CD4-positive, CD25-positive, alpha-beta regulatory T cell (primary cell): Measurements from ENCODE around the gene TENM4. TPM values are rescaled to one million over a fixed set of nuclear protein-coding genes. Genes with fewer than 3 reads are reported as not detected.

Source experiments
- ATAC-seq, 2 donors: fragments of 150-1000 bp; cut with Tn5 transposase; one replicate each; pipeline ENCODE4 v1.10.0; 2021; ENCODE audit warnings: low read depth in 2 of 2, moderate number of reproducible peaks in 2 of 2, moderate library complexity in 1 of 2
- DNase-seq, 3 donors: peaks; one replicate each; pipeline versions ENCODE4 v3.0.0 to v3.0.0-alpha.2; 2012 to 2022; ENCODE audit warnings: mixed read lengths in 1 of 3
- H3K27ac ChIP-seq: one replicate; pipeline ENCODE4 v1.7.0; 2013; ENCODE audit warnings: mild to moderate bottlenecking, low read length; ENCODE audit not compliant: insufficient read depth, poor library complexity, severe bottlenecking
- H3K27me3 ChIP-seq: one replicate; pipeline ENCODE4 v1.7.0; 2013; ENCODE audit warnings: low read length; ENCODE audit not compliant: control insufficient read depth, insufficient read depth
- H3K36me3 ChIP-seq: one replicate; pipeline ENCODE4 v1.7.0; 2013; ENCODE audit warnings: mild to moderate bottlenecking, low read length, moderate library complexity; ENCODE audit not compliant: control insufficient read depth, insufficient read depth
- H3K4me1 ChIP-seq: 2 replicates; pipeline ENCODE4 v1.7.0; 2013; ENCODE audit warnings: mild to moderate bottlenecking, low read length; ENCODE audit not compliant: insufficient read depth, control insufficient read depth, poor library complexity, severe bottlenecking
- H3K4me3 ChIP-seq: one replicate; pipeline ENCODE4 v1.7.0; 2013; ENCODE audit warnings: low read depth, mild to moderate bottlenecking, low read length, moderate library complexity
- H3K9me3 ChIP-seq, 2 experiments: 1 replicate in 1 of 2; 2 replicates in 1 of 2; pipeline ENCODE4 v1.7.0; 2013; ENCODE audit warnings: low read length in 2 of 2, mild to moderate bottlenecking in 1 of 2, moderate library complexity in 1 of 2; ENCODE audit not compliant: control insufficient read depth in 2 of 2
- H3K27ac Mint-ChIP-seq, 3 donors: one replicate each; pipeline ENCODE4 v1.8.0; 2020 to 2022; ENCODE audit warnings: mild to moderate bottlenecking in 3 of 3, mixed read lengths in 3 of 3, moderate library complexity in 2 of 3
- H3K27me3 Mint-ChIP-seq: one replicate; pipeline ENCODE4 v1.8.0; 2022; ENCODE audit warnings: mild to moderate bottlenecking, mixed read lengths
- H3K36me3 Mint-ChIP-seq: one replicate; pipeline ENCODE4 v1.8.0; 2020; ENCODE audit warnings: mixed read lengths
- H3K4me1 Mint-ChIP-seq, 4 donors: one replicate each; pipeline ENCODE4 v1.8.0; 2020 to 2022; ENCODE audit warnings: mixed read lengths in 4 of 4, mild to moderate bottlenecking in 1 of 4
- H3K4me3 Mint-ChIP-seq, 4 donors: one replicate each; pipeline ENCODE4 v1.8.0; 2020 to 2022; ENCODE audit warnings: mild to moderate bottlenecking in 4 of 4, mixed read lengths in 4 of 4, moderate library complexity in 3 of 4
- H3K9me3 Mint-ChIP-seq, 7 donors: one replicate each; pipeline ENCODE4 v1.8.0; 2020 to 2022; ENCODE audit warnings: mixed read lengths in 7 of 7, mild to moderate bottlenecking in 3 of 7, moderate library complexity in 2 of 7
- polyA plus RNA-seq, 4 donors: library from polyadenylated mRNA; unstranded; fragments of 300-500 nt; fragmentation: Illumina TruSeq; gene quantifications; one replicate each; pipeline ENCODE4 v1.2.3, GENCODE V29; 2021
- total RNA-seq: library from RNA; stranded (reverse); gene quantifications from one replicate; pipeline ENCODE4 v1.2.3, GENCODE V29; 2022

TENM4 gene
- total and polyA plus RNA-seq, 5 donors from 2014 or later, result 0.02 TPM; not detected in 4

DNA sequence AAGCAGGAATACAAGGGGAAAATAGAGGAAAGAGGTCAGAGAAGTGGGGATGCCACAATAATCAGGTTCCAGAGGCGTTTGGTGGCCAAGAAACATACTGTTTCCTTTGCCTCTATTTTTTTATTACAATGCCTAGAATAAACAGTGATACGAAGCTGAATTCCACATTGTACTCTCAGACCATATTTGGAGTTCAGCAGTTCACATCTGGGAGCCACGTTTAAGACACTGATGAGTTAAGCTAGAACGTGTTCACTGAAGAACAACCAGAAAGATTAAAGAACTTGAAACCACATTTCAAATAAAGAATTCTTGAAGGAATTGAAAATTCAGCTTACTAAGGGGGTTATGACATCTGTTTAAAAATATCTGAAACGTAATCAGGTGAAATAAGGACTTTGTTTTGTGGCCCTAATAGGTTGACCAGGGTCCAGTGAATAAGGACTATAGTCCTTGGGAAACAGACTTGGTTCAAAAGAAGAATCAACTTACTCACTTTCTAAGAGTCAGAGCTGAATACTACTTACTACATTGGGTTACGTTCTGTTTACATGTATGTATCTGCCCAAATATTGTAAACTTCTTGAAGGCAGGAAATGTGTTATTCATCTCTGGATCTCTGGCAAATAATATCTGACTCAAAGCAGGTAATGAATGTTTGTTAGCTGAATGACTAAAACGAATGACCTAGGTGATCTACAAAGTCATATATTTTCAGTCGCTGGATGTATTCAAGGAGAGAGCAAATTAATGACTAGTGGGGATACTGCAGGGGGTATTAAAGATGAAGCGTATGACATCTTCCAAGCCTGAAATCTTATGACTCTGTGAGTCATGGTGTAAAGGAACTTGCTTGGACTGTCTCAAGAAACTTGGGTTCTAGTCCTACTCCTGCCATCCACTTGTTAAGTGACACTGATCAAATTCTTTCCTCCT, 619.2 kb downstream of the TENM4 start:
- Mint-ChIP-seq H3K4me3 (no peak overlapping the region), H3K27ac (no peak overlapping the region), H3K9me3 (peaks cover 0 to 2% (median 0%) of the 10 kb centered on the region in 7 donors), H3K36me3 (no peaks in the 10 kb centered on the region), H3K4me1 (no peaks in the 10 kb centered on the region), H3K27me3 (no peaks in the 10 kb centered on the region)
- no peak overlapping the region for H3K27ac ChIP-seq
- H3K27me3 ChIP-seq, result peaks cover 3% of the 10 kb centered on the region
- H3K4me3 ChIP-seq, result no peak overlapping the region
- DNase-seq (no peak), ATAC-seq (no peak)
- H3K4me1 ChIP-seq, result no peaks in the 10 kb centered on the region
- no peaks in the 10 kb centered on the region for H3K36me3 ChIP-seq
- H3K9me3 ChIP-seq, result no peaks in the 10 kb centered on the region

GRCh38 chr11:78820741-78821140, 620.1 kb downstream of the TENM4 start:
- Mint-ChIP-seq H3K4me1 (no peaks in the 10 kb centered on the region), H3K36me3 (no peaks in the 10 kb centered on the region), H3K27ac (no peak overlapping the region), H3K9me3 (peaks cover 0 to 2% (median 0%) of the 10 kb centered on the region in 7 donors), H3K27me3 (no peaks in the 10 kb centered on the region), H3K4me3 (no peak overlapping the region)
- Histone ChIP-seq H3K27me3 (peaks cover 3% of the 10 kb centered on the region), H3K27ac (no peak overlapping the region), H3K36me3 (no peaks in the 10 kb centered on the region), H3K4me3 (no peak overlapping the region), H3K9me3 (no peaks in the 10 kb centered on the region), H3K4me1 (no peaks in the 10 kb centered on the region)
- ATAC-seq, result no peak
- no peak for DNase-seq

GRCh38 chr11:78818201-78818600, 622.6 kb downstream of the TENM4 start:
- ATAC-seq (no peak), DNase-seq (no peak)
- peaks cover 3% of the 10 kb centered on the region for H3K27me3 ChIP-seq
- Mint-ChIP-seq H3K36me3 (no peaks in the 10 kb centered on the region), H3K4me3 (no peak overlapping the region), H3K27me3 (no peaks in the 10 kb centered on the region), H3K9me3 (no peaks in the 10 kb centered on the region), H3K4me1 (no peaks in the 10 kb centered on the region), H3K27ac (no peak overlapping the region)
- H3K36me3 ChIP-seq, result no peaks in the 10 kb centered on the region
- H3K9me3 ChIP-seq, result no peaks in the 10 kb centered on the region
- H3K4me1 ChIP-seq, result no peaks in the 10 kb centered on the region
- no peak overlapping the region for H3K27ac ChIP-seq
- no peak overlapping the region for H3K4me3 ChIP-seq

- H3K4me3 ChIP-seq, result no peak overlapping the region
- no peaks in the 10 kb centered on the region for H3K36me3 ChIP-seq
- ATAC-seq, result no peak
- Mint-ChIP-seq H3K4me3 (no peak overlapping the region), H3K36me3 (no peaks in the 10 kb centered on the region), H3K27me3 (peaks cover 6% of the 10 kb centered on the region), H3K9me3 (peaks cover 0 to 2% (median 0%) of the 10 kb centered on the region in 7 donors), H3K27ac (no peak overlapping the region), H3K4me1 (no peaks in the 10 kb centered on the region)
- H3K4me1 ChIP-seq, result no peaks in the 10 kb centered on the region
- no peak for DNase-seq
- H3K9me3 ChIP-seq, result no peaks in the 10 kb centered on the region
- H3K27me3 ChIP-seq, result peaks cover 3% of the 10 kb centered on the region
- no peak overlapping the region for H3K27ac ChIP-seq
These were observed 625.0 kb downstream of the TENM4 start for GRCh38 chr11:78815831-78816230.

GRCh38 chr11:78812513-78813293, 628.1 kb downstream of the TENM4 start:
- no peaks in the 10 kb centered on the region for H3K27me3 ChIP-seq
- no peaks in the 10 kb centered on the region for H3K9me3 ChIP-seq
- no peak overlapping the region for H3K27ac ChIP-seq
- Mint-ChIP-seq H3K9me3 (peaks cover 0 to 2% (median 0%) of the 10 kb centered on the region in 7 donors), H3K4me3 (no peak overlapping the region), H3K4me1 (no peaks in the 10 kb centered on the region), H3K27me3 (peaks cover 6% of the 10 kb centered on the region), H3K27ac (no peak overlapping the region), H3K36me3 (no peaks in the 10 kb centered on the region)
- DNase-seq, result no peak
- ATAC-seq, result no peak
- no peak overlapping the region for H3K4me3 ChIP-seq
- H3K36me3 ChIP-seq, result no peaks in the 10 kb centered on the region
- H3K4me1 ChIP-seq, result no peaks in the 10 kb centered on the region

- Histone ChIP-seq H3K4me1 (no peaks in the 10 kb centered on the region), H3K36me3 (no peaks in the 10 kb centered on the region), H3K27ac (no peak overlapping the region), H3K27me3 (no peaks in the 10 kb centered on the region), H3K9me3 (no peaks in the 10 kb centered on the region), H3K4me3 (no peak overlapping the region)
- ATAC-seq, result no peak
- Mint-ChIP-seq H3K4me1 (no peaks in the 10 kb centered on the region), H3K9me3 (peaks cover 0 to 2% (median 0%) of the 10 kb centered on the region in 7 donors), H3K36me3 (no peaks in the 10 kb centered on the region), H3K27me3 (peaks cover 6% of the 10 kb centered on the region), H3K27ac (no peak overlapping the region), H3K4me3 (no peak overlapping the region)
- no peak for DNase-seq
These were observed 630.2 kb downstream of the TENM4 start for GRCh38 chr11:78810559-78811009.

DNA sequence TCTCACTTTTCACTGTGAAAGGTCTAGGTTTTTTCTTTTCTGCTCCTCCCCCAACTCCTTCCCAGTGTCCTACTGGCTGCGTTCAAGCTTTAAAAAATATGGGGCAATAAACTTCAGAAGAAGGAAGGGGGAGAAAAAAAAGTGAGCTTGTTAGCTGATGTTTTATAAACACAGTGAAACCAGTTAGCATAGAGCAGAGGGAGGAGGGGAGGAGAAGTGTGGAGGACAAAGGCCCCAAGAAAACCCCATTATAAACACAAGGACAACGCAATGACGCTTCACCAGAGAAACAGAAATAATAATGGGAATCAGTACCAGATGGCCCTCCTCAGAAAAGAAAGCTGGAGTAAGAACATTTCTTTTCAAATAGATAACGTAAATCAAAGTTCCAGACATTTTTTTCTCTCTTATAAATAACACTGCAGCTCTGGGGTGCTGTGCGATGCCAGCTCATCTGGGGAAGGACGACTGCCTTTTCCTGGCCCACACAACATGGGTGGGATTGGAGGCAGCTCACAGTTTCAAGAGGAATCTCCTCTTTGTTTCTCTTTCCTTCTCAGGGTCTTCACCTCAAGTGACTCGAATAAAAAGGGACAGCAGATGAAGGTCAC, 630.8 kb downstream of the TENM4 start:
- H3K36me3 Mint-ChIP-seq, result no peaks in the 10 kb centered on the region
- H3K27me3 Mint-ChIP-seq, result peaks cover 6% of the 10 kb centered on the region
- no peaks in the 10 kb centered on the region for H3K4me1 ChIP-seq
- H3K4me3 ChIP-seq, result no peak overlapping the region
- no peaks in the 10 kb centered on the region for H3K4me1 Mint-ChIP-seq
- H3K9me3 ChIP-seq, result no peaks in the 10 kb centered on the region
- no peak overlapping the region for H3K27ac Mint-ChIP-seq
- H3K36me3 ChIP-seq, result no peaks in the 10 kb centered on the region
- H3K27ac ChIP-seq, result no peak overlapping the region
- H3K9me3 Mint-ChIP-seq, result peaks cover 0 to 2% (median 0%) of the 10 kb centered on the region in 7 donors
- no peaks in the 10 kb centered on the region for H3K27me3 ChIP-seq
- ATAC-seq (no peak), DNase-seq (no peak)
- no peak overlapping the region for H3K4me3 Mint-ChIP-seq
